Left lung (tissue), 10 donors: ENCODE data around the gene SLC12A8. TPM values are rescaled to one million over a fixed set of nuclear protein-coding genes. Genes with fewer than 3 reads are reported as not detected.
A peak's percentile ranks its signal among the peaks of the same experiment; 100 is the strongest.

ENCODE experiments used
- ATAC-seq: fragments of 200-7000 bp; cut with Tn5 transposase; one replicate; pipeline ENCODE4 v1.9.1; 2020; ENCODE audit warnings: moderate library complexity
- DNase-seq, 4 donors: peaks; one replicate each; pipeline ENCODE4 v3.0.0-alpha.2; 2013 to 2020
- H3K27ac ChIP-seq, 2 donors: fragments of 200-600 bp; sonication (generic) in 1 of 2; one replicate each; pipeline versions ENCODE4 v1.5.0 to v1.8.0; 2020 to 2021
- H3K27me3 ChIP-seq, 2 donors: fragments of 200-600 bp; sonication (generic) in 1 of 2; one replicate each; pipeline versions ENCODE4 v1.5.0 to v1.8.0; 2020 to 2021
- H3K36me3 ChIP-seq, 2 donors: fragments of 200-600 bp; sonication (generic) in 1 of 2; one replicate each; pipeline versions ENCODE4 v1.5.0 to v1.8.0; 2020 to 2021
- H3K4me1 ChIP-seq, 2 donors: fragments of 200-600 bp; one replicate each; pipeline ENCODE4 v1.8.0; 2021
- H3K4me3 ChIP-seq, 2 donors: fragments of 200-600 bp; sonication (generic) in 1 of 2; one replicate each; pipeline versions ENCODE4 v1.5.0 to v1.8.0; 2020 to 2021; ENCODE audit warnings: mild to moderate bottlenecking in 1 of 2
- H3K9me3 ChIP-seq, 2 donors: fragments of 200-600 bp; sonication (generic) in 1 of 2; one replicate each; pipeline versions ENCODE4 v1.5.0 to v1.8.0; 2020 to 2021
- CTCF ChIP-seq, 2 donors: fragments of 200-600 bp; sonication (generic) in 1 of 2; IDR thresholded peaks; one replicate each; pipeline versions ENCODE4 v1.5.0 to v1.8.0; 2021; ENCODE audit warnings: antibody characterized with exemption in 2 of 2
- intact Hi-C, 2 donors: fragments of 100-400 bp; cut with DNase I; formaldehyde crosslinking; loops; one replicate each; pipeline versions ENCODE4 v1.11.2 to v1.14.2; 2022
- polyA plus RNA-seq, 6 donors: library from polyadenylated mRNA; unstranded; fragments of 120-200 nt; gene quantifications; one replicate each; pipeline ENCODE4 v1.2.1, GENCODE V29; 2013; ENCODE audit not compliant: insufficient read length in 6 of 6
- total RNA-seq, 2 donors: library from RNA; stranded (reverse); fragmentation: NEBNext Ultra II Directional; extraction: Animal tissue kit (Norgen Biotek cat#: 25700); gene quantifications; one replicate each; pipeline ENCODE4 v1.2.1, GENCODE V29; 2021
- donor health status: DM: no; HTN: yes; CAD: no.
- donor health status: DM: no; HTN: no; CAD: no.

The SLC12A8 gene
- total and polyA plus RNA-seq, 8 donors = 1.1 to 17.1 (median 1.6) TPM

- Histone ChIP-seq H3K4me1 (peaks cover 39 to 64% of the 10 kb centered on the region in 2 donors), H3K4me3 (no peak overlapping the region), H3K9me3 (no peaks in the 10 kb centered on the region), H3K27me3 (peaks cover 0 to 20% of the 10 kb centered on the region in 2 donors), H3K27ac (peak overlapping the region in 1 of 2 donors; percentile 80), H3K36me3 (no peaks in the 10 kb centered on the region)
- TF ChIP-seq CTCF (IDR thresholded peaks at IDR 0.05) = no peak
- DNase-seq (no peak), ATAC-seq (no peak)
- intact Hi-C loops = no loop called here
These were observed 162.0 kb downstream of the SLC12A8 start for GRCh38 chr3:125050488-125051090.

GRCh38 chr3:125048282-125048681 lies 164.3 kb downstream of the SLC12A8 start:
- intact Hi-C loops = no loop called here
- Histone ChIP-seq H3K9me3 (no peaks in the 10 kb centered on the region), H3K4me1 (peaks cover 45 to 70% of the 10 kb centered on the region in 2 donors), H3K4me3 (no peak overlapping the region), H3K27me3 (peaks cover 0 to 12% of the 10 kb centered on the region in 2 donors), H3K36me3 (no peaks in the 10 kb centered on the region), H3K27ac (peak overlapping the region in 1 of 2 donors; percentile 7)
- DNase-seq (no peak), ATAC-seq (no peak)
- no peak for TF ChIP-seq CTCF (IDR thresholded peaks at IDR 0.05)

DNA sequence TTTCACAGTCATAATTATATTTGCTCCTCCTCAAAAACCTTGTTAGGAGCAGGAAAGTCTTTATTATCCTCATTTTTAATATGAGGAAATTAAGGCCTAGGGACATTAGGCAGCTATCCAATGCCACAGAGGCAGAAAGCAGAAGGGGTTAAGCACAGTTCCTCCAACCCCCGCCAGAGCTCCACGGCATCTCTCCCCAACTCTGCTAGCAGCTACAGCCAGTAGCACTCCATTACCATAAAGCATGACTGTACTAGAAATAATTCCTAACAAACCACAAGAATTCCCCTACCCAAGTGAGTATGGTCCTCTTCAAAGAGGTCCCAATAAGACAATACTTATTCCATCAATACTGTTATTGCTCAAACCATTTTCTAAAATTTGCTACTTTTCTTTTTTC lies 166.6 kb downstream of the SLC12A8 start:
- no peak for TF ChIP-seq CTCF (IDR thresholded peaks at IDR 0.05)
- DNase-seq (no peak), ATAC-seq (peak; percentile 35)
- Histone ChIP-seq H3K36me3 (no peaks in the 10 kb centered on the region), H3K4me1 (peaks cover 37 to 70% of the 10 kb centered on the region in 2 donors), H3K27ac (peak overlapping the region in 1 of 2 donors; percentile 79), H3K4me3 (no peak overlapping the region), H3K9me3 (no peaks in the 10 kb centered on the region), H3K27me3 (no peaks in the 10 kb centered on the region)
- intact Hi-C loops = no loop called here

DNA sequence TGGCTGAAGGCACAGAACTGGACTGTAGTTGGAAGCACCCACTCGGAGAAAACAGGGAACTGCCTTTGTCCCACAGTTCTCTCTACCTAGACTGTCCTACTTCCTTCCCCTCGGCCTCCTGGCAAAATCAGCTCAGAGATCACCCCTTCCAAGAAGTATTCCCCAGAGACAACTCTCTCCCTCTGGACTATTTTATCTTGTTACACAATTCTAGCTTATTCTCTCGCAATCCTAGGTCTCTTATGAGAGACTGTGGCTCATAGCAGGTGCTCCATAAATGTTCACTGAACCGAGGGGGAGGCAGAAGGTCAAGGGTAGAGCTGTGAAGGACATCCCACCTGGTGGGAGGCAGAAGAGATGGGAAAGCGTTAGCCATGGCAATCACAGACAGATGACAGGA lies 167.4 kb downstream of the SLC12A8 start:
- TF ChIP-seq CTCF (IDR thresholded peaks at IDR 0.05) = no peak
- Histone ChIP-seq H3K27ac (peak overlapping the region; percentile 79 to 84), H3K27me3 (no peaks in the 10 kb centered on the region), H3K9me3 (no peaks in the 10 kb centered on the region), H3K4me3 (no peak overlapping the region), H3K4me1 (peaks cover 31 to 66% of the 10 kb centered on the region in 2 donors), H3K36me3 (no peaks in the 10 kb centered on the region)
- ATAC-seq = no peak
- intact Hi-C loops = no loop called here
- DNase-seq = no peak

DNA sequence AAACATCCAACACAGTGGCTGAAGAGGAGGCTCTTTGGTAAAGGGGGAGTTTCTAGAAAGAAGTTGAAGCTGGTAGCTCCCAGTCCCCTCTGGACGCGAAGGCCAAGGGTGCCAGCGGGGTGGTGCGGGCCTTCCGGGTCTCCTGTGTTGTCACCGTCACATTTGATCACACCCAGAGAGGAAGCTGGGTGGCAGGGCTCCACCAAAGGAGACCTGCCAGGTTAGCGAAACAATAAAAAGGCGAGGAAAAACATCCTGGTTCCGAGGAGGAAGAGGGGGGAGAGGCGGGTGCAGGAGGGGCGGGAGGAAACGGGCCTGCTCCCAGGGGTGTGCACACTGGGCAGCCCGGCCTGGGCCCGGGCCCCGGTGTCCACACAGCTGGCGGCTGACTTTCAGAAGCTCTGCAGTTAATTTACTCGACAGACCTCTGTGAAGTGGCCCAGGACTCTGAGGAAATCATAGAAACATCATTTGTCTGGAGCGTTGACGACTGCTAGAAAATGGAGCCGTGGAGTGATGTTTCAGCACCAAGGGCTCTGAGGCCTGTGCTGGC lies 168.9 kb downstream of the SLC12A8 start:
- DNase-seq (no peak), ATAC-seq (peak; percentile 14)
- Histone ChIP-seq H3K27me3 (no peaks in the 10 kb centered on the region), H3K36me3 (no peaks in the 10 kb centered on the region), H3K4me1 (peaks cover 34 to 77% of the 10 kb centered on the region in 2 donors), H3K27ac (peak overlapping the region; percentile 79 to 84), H3K4me3 (no peak overlapping the region), H3K9me3 (no peaks in the 10 kb centered on the region)
- intact Hi-C loops = no loop called here
- TF ChIP-seq CTCF (IDR thresholded peaks at IDR 0.05) = no peak
